Cerebellar cortex (tissue), 1 donor: ENCODE results near the gene NPHP1.
"Not testable (repeated sequence)": the region's sequence is repeated elsewhere in the genome, so short reads cannot be mapped to it uniquely, and the experiment has no call there.

ENCODE experiments used
- DNase-seq: peaks from one replicate; pipeline ENCODE4 v3.0.0-alpha.2; 2015; ENCODE audit warnings: low spot score

Gene NPHP1

DNA sequence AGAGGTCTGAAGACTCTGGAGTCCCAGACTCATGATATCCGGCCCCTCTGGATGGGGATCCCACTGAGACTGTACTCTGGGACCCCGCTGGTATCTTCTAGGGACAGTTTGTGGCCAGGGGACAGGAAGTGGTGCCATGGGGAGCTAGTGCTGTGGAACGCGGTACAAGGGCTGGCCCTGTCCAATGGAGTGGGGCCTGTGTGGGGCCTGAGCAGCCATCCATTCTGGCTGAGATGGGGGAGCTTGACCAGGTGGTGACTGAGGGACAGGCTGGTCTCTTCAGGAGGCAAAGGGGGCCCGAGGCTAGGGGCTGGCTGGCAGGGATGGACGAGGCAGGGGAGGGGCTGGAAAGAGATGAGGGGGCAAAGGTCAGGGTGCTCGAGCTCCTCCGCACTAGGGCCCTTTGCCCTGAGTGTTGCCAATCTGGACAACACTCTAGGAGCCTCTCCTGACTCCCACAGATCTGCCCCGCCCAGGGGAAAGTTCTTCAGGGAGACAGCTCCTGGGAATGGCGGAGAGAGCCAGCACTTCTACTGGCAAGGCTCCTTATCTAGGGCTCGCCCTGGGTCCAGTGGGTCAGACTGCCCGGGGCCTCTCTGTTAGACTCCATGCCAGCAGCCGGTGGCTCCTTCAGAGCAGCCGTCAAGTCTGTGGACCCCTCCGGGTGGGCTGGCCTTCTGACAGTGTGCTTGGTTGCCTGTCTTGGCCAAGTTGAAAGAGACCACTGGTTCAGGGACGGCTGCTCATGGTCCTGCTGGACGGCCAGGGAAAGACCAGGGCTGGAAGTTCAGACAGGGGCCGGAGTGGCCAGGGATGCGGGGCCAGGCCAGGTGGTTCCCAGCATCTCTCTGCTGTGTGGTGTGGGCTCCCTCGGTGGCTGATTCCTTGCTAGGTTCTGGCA is 101.5 kb downstream of the NPHP1 start:
- no peak for DNase-seq

DNA sequence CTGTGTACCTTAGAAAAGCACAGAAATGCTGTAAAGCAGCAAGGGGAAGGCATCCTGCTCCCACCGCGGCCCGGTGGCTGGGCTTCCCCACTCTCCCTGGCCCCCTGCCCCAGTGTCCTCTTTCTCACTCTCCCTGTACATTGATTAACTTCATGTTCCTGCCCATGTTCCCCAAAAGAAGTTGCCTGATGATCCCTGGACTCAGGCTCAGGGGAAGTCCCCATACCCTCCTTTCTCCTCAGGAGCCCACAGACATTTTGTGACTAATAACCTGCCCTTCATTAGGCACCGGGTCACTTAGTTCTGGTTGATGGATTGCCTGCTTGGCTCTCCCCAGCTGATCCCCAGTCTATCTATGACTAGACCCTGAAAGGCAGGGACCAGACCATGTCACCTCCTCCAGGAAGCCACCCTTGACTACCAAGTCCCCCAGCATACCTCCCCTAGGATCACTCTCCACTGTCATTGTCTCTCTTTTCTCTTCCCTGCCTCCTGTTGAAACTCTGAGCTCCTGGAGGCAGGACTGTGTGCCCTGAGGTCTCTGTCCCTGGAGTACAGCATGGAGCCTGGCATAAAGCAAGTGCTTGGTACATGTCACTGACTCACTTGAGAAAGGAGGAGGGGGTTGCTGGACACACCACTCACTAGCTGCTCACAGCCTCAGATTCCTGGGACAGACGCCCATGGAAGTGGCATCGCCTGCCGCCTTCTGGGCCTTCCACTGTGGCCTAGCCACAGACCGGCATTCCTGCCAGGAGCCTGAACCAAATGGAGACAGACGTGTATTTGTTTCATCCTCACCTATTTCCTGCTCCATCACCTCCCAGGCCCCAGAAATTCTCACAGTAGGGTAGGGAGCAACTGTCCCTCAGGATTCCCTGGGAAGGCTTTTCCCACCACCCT is 102.7 kb downstream of the NPHP1 start:
- peak; percentile 24 for DNase-seq

DNA sequence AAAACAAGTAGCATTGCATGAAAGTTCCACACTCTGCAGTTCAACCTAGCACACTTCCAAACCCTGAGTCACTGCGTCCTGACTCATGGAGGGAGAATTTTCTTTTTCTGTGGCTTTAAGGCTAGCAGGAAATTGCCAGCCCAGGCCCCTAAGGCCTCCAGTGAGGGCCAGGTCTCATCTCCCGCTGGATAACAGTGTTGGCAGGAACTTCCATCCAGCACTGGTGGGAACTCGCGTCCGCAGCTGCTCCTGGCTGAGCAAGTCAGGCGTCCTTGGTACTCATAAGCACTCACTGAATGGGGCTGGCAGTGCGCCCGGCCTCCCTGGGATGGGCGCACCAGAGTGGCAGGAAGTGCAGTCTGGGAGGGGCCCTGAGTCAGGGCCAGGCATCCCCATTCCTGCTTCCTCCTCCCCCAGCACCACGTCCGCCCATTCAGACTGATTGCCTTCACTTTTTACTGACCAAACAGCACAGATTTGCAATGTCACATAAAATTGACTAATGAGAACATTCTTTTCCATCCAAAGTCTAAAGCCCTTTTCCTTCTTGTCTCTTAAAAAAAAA is 103.5 kb downstream of the NPHP1 start:
- peak; percentile 76 for DNase-seq

DNA sequence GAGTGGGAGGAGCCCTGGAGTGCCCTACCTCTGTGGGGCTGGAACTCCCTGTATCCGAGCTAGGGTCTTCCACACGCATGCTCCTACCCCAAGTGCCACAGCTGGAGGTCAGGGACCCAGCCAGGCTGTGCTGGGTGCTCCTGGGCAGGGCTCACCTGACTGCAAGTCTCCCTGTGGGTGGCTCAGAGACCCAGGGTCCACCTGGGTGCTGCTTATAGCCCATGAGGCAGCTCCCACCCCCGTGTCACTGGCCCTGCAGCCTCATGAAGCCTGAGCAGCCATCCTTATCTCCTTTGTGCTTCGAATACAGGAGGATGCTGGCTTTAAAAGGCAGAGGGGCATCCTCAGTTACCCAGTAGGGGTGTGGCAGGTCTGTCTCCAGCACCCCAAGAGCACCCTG is 103.9 kb downstream of the NPHP1 start:
- DNase-seq: not testable (repeated sequence)

DNA sequence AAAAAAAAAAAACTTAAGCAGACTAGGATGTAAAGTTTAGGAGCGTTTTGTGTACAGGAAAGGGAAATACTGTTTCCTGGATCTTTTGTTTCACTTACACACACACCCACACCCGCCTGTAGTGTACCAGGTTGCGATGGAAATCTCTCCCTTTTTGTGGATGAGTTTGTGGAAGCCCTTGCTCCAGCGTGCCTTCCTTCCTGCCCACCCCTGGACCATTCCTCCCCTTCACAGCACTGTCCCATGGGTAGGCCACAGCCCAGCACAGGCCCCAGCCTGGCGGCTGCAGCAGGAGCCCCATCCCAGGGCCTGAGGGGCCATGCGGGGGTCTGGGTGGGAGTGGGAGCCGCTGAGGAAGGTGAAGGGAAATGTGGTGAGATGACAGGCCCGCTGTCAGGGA is 104.3 kb downstream of the NPHP1 start:
- no peak for DNase-seq

DNA sequence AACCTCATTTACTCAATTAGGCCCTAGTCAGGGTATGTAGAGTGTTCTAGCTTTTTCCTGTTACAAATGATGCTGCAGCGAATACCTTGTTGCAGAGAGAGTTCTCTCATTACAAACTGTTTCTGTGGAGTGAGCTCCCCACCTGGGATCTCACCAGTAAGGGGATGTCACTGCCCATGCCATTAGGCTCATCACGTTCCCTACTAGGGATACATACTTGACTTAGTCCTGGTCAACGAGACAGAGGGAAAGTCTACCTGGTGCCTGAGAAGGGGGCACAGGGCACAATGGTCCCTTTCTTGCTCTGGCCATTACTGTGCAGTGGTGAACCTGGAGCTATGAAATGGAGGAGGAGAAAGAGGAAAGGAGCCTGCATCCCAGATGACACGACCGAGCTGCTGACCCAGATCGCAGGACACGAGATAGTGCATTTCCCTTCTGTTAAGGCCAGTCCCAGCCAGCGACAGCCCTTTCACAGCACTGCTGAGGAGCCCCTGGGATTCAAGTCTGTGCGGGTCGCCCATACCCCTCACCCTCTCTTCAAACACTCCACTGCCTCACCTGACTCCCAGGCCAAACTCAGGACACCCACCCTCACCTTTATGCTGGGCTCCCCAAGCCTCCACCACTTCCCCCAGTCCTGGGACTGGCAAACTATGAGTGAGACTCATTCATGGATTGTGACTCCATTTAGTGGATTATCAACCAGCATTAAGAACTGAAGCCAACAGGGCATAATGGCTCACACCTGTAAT is 105.2 kb downstream of the NPHP1 start:
- no peak for DNase-seq

DNA sequence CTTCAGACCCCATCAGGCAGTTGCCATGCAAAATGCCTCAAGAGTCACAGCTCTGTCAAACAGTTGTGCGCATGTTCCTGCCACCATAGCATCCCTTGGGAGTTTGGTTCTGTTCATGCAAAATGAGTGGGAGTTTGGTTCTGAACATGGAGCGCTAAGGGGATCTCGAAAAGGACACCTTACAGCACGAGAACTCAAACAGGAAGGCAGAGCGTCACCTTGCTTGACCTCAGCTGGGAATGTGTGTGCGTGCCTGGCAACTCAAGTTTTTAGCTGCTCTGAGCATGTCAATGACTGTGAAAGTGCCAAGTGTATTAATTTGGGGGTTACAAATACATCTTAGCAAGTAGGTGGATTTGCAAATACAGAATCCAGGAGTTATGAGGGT is 105.8 kb downstream of the NPHP1 start:
- no peak for DNase-seq

DNA sequence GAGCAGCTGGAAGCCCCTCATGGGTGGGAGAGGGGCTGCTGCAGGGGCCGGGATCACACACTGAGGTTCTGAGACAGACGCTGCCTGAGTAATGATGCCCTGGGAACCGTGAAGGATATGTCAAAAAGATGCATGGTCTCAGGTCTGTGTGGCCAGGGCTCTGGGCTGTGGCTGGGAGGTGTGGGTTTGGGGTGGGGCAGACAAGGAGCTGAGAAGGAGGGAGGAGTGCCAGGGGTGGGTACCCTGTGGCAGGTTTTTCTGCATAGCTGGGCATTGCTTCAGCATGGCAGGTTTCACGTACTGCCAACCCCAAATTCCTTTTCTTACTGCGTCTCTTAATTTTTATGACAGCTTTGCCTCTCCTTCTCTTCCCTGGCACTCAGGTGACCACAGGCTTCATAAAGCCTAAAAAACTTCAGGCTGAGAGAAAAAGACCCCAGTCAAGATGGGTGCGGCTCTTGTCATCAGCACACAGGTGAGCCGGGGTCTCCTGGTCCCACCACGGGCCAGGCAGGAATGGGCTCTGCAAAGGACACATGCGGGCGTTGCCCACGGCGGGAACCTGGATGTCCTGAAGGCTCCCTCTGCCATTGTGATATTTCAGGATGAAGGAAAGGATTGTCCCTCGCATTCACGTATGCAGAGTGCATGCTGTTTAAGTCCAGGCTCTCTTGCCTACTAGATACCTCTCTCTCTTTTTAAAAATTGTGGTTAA is 107.2 kb downstream of the NPHP1 start:
- DNase-seq: no peak

DNA sequence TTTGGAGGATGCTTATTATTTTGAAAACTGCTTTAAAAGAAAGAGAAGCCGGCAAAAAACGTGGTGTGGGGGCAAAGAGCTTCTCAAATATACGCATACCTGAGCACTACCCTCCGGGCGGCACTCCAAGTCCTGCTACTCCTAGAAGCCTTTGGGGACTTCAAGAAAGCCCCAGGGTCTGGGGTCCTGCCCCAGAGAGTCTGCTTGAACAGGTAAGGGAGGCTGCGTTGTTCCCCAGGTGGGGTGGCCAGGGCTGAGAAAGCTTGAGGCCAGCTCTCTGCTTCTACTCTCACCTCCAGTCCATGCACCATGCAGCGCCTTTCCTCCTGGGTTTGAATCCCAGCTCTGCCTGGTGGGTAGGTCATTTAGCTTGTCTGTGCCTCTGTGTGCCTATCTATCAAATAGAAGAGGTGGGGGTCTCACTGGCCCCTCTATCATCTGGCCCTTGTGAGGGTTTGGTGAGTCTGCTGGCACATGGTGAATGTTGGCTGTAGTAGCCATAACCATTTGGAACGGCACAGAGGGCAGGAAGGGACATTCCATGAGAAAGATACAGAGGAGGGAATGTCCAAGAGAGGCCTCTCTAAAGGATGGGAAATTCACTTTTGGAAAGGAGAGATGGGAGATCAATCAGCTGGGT is 108.7 kb downstream of the NPHP1 start:
- no peak for DNase-seq

DNA sequence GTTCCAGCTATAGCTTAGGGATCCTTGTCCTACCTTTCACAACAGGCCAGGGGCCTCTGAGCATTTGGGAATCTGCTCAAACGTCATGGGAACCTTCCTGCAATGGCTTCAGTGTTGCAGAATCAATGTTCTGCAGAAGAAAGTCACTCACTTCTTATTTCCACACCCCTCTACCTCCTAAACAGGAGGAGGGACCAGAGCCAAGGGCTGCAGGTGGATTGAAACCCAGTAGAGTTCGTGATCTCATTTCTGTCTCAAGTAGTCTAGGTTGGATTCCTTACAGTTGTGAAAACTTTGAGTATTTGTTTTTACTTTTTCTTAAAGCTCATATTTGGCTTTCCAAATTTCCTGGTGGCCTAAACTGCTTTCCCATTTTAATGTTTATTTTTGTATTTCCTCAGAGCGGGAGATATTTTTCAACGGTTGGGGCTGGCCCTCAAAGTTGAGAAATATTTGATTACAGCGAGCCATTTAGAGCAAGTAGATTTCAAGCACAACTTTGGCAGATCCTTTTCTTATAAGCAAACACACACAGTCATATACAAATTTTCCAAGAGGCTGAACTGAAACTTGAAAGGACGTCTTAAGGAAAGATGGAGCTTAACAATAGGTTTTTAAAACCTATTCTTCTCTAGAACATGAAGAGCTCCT is 109.8 kb downstream of the NPHP1 start:
- DNase-seq: not testable (repeated sequence)

DNA sequence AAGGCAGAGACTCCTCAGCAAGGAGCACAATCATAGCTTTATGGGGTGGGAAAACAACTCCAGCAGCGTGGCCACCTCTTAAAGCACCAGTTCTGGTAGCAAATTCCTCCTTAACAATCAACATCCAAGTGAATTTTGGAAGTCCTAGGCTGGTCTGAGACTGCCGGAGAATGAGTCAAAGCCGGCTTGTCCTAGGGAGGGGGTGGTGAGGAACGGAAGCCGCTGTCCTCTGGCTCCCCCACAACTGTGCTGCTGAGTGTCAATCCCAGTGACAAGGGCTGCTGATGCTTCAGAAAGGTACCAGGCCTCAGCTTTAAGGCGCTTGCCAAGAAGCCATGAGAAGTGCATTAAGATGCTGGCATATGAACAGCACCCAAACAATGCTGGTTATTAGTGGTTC is 110.9 kb downstream of the NPHP1 start:
- not testable (repeated sequence) for DNase-seq

DNA sequence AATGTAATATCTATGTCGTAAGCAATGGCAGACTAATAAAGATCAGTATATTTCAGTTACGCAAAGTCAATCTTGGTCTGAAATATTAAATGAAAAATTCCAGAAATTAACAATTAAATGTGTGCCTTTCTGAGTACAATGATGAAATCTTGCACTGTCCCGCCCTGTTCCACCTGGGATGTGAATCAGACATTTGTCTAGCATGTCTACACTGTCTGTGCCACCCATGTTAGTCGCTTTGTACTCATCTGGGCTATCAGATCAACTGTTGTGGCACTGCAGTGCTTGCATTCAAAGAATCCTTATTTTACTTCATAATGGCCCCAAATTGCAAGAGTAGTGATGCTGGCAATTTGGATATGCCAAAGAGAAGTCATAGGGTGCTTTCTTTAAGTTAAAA is 114.6 kb downstream of the NPHP1 start:
- not testable (repeated sequence) for DNase-seq

DNA sequence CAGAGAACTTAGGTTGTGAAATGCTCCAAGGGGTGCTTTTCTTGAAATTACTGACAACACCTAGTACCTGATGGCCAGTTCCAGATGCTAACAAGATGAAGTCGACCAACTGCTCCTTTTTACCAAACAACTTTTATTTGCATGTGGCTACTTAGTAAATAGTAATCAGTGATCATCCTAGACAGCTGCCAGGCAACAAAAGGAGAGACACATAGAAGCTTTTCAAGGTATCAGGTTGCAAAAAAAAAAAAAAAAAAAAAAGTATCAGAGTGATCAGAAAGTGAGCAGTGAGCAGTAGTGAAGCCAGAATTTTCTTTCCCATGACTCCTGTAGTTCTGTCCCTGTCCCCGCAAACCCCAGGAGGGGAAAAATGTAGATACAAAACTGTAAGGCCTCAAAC is 121.1 kb downstream of the NPHP1 start:
- not testable (repeated sequence) for DNase-seq

DNA sequence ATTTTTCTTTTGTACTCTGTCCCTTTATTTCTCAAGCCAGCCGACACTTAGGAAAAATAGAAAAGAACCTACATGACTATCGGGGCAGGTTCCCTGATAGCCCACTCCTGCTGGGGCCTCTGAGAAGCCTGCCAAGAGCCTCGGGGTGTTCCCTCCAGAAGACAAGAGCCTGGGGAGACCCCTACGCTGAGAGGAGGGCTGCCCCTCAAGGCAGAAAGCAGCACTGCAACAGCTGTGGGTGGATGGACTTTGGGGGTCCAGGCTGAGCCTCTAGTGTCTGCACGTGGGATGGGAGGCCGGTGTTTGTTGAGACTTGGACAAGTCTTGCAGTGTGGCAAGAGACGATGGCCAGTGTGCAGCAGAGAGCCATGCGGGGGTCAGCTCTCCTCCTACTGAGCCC is 121.7 kb downstream of the NPHP1 start:
- not testable (repeated sequence) for DNase-seq

DNA sequence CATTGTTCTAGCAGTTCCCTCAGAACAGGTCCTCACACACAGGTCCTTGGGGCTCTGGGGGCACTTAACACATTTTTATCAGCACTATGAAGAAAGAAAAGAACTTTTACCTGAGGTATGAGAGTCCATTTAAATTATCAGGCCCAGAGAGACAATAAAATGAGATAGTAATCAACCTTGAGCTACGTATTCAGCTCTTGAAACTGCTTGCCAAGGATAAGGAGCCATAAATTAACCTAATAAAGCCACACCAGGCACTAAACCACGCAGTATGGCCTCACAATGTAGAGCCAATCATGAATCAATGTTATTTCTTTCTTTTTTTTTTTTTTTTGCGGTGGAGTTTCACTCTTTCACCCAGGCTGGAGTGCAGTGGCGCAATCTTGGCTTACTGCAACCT is 126.7 kb downstream of the NPHP1 start:
- not testable (repeated sequence) for DNase-seq

DNA sequence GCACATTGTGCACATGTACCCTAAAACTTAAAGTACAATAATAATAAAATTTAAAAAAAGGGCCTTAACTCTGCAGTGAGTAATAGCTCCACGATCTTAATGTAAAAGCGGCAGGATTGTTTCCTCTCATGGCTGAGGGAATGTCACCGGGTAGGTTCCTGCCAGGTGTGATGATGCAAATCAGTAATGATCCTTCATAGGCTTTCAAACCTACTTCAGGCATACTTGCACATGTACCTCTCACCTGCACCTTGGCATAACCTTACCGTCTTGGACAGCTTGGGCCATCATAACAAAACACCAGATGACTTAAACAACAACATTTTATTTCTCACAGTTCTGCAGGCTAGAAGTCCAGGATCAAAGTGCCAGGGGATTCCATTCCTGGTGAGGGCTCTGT is 128.9 kb downstream of the NPHP1 start:
- DNase-seq: not testable (repeated sequence)
